Transverse colon (tissue), 4 donors: Measurements from ENCODE around the gene MROH2B.

Experiments used
- CTCF ChIP-seq, 5 experiments: fragments of 200-600 bp in 3 of 5; fragments of 450-650 bp in 2 of 5; sonication (generic) in 3 of 5; IDR thresholded peaks; 1 replicate in 2 of 5; 2 replicates in 3 of 5; pipeline ENCODE4 v1.5.1; 2016 to 2017; ENCODE audit warnings: antibody characterized with exemption in 5 of 5, inconsistent platforms in 3 of 5, mild to moderate bottlenecking in 2 of 5, moderate library complexity in 1 of 5
- EP300 ChIP-seq: sonication (generic); formaldehyde crosslinking; IDR thresholded peaks from one replicate; pipeline ENCODE4 v1.6.1; 2017; ENCODE audit warnings: antibody characterized with exemption, low read depth
- POLR2A ChIP-seq: fragments of 450-650 bp; IDR thresholded peaks from one replicate; pipeline ENCODE4 v1.6.1; 2016; ENCODE audit warnings: antibody characterized with exemption, mild to moderate bottlenecking, moderate library complexity
- POLR2AphosphoS5 ChIP-seq, 3 donors: sonication (generic); formaldehyde crosslinking; IDR thresholded peaks; one replicate each; pipeline ENCODE4 v1.6.1; 2016; ENCODE audit warnings: antibody characterized with exemption in 3 of 3

GRCh38 chr5:40995801-40996586, 75.1 kb downstream of the MROH2B start:
- TF ChIP-seq CTCF (IDR thresholded peaks at IDR 0.05), result no peak
- TF ChIP-seq POLR2A, result no peak
- no peak for TF ChIP-seq POLR2AphosphoS5 (IDR thresholded peaks at IDR 0.05)
- no peak for TF ChIP-seq EP300
